LNCAP (cell line): ENCODE data around the gene ELK3.

Experiments
- TF ChIP-seq, protein P1 (sequence below): fragments of 450-650 bp; IDR thresholded peaks from 2 replicates; pipeline ENCODE4 v1.5.1; 2017; ENCODE audit warnings: mild to moderate bottlenecking

The ELK3 gene

DNA sequence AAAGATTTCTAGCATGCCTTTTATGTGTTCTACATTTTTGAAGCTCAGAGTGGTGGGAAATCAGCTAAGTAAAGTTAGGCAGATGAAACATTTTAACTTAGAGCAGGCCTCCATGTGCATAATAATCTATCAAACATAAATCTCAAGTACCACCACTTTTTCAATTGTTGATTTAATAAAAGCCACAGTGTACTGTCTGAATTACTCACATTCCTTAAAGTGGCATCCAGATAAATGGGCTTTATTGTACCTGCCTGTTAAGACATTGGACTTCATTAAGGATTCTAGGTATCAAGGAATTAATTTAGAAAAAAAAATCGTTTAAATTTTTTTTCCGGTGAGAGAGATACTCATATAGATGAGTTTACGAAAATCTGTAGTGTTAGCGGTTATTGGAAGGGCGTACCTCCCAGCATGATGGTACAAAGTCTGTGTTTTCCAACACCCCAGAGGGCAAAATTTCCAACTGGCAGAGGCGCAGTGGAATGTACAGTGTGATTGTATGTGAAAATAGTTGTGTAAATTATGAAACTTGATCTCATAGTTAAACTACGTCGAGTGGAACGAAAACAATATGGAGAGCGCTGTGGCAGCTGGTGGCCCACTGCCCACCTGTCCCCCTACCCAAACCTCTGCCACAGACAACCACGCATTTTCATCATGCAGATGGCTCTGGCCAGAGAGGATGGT is 25.0 kb downstream of the ELK3 start:
- TF ChIP-seq, protein P1, sequence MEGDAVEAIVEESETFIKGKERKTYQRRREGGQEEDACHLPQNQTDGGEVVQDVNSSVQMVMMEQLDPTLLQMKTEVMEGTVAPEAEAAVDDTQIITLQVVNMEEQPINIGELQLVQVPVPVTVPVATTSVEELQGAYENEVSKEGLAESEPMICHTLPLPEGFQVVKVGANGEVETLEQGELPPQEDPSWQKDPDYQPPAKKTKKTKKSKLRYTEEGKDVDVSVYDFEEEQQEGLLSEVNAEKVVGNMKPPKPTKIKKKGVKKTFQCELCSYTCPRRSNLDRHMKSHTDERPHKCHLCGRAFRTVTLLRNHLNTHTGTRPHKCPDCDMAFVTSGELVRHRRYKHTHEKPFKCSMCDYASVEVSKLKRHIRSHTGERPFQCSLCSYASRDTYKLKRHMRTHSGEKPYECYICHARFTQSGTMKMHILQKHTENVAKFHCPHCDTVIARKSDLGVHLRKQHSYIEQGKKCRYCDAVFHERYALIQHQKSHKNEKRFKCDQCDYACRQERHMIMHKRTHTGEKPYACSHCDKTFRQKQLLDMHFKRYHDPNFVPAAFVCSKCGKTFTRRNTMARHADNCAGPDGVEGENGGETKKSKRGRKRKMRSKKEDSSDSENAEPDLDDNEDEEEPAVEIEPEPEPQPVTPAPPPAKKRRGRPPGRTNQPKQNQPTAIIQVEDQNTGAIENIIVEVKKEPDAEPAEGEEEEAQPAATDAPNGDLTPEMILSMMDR = no peak

GRCh38 chr12:96219700-96220206 is 25.6 kb downstream of the ELK3 start:
- TF ChIP-seq, protein P1 = no peak

GRCh38 chr12:96220902-96221301 is 26.7 kb downstream of the ELK3 start:
- TF ChIP-seq, protein P1 = no peak

DNA sequence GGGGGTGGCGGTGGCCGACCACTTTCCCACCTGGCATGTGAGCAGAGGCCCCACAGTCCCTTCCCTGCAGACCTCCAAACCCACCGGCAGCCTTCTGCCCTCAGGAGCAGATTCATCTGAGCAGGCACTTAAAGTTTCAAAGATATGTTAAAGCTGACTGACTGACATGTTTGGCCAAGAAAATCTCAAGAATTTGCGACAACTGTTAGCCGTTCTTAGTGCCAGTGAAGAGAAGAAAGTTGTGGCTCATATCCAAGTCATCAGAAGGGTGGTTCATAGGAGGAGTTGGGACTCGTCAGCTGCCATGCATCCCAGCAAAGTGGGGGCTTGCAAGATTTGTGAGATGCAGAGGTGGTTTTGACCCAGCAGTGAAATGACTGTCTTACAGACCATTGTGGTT is 27.2 kb downstream of the ELK3 start:
- TF ChIP-seq, protein P1 = no peak

DNA sequence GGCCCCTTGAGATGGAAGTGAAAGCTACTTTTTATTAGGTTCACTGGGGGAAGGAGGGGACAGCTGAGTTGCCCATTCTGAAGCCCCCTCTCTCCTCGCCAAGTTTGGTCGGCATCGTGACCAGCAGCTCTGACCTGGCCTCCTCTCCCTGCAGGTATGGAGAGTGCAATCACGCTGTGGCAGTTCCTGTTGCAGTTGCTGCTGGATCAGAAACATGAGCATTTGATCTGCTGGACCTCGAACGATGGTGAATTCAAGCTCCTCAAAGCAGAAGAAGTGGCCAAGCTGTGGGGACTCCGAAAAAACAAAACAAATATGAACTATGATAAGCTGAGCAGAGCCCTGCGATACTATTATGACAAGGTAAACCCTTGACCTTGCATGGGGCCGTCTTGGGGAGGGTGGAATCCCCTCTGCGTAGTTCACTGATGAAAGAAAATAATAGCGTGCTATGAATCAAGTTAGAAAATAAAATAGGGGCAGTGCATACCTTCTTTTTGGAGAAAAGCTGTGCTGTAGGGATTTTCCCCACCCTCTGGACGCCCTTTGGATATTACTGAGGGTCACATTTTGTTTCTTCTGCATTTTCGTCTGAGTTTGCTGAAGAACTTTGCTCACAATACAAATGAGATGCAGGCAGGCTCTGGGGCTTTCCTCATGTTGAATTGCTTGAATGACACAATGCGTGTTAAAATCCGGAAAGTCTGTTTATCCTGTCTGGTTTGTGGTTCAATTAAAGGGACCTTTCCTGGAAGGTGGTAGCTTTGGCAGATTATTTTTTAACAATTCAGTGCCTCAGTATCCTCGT is 29.4 kb downstream of the ELK3 start:
- TF ChIP-seq, protein P1 = no peak

GRCh38 chr12:96224219-96224615 is 30.0 kb downstream of the ELK3 start:
- TF ChIP-seq, protein P1 = no peak

DNA sequence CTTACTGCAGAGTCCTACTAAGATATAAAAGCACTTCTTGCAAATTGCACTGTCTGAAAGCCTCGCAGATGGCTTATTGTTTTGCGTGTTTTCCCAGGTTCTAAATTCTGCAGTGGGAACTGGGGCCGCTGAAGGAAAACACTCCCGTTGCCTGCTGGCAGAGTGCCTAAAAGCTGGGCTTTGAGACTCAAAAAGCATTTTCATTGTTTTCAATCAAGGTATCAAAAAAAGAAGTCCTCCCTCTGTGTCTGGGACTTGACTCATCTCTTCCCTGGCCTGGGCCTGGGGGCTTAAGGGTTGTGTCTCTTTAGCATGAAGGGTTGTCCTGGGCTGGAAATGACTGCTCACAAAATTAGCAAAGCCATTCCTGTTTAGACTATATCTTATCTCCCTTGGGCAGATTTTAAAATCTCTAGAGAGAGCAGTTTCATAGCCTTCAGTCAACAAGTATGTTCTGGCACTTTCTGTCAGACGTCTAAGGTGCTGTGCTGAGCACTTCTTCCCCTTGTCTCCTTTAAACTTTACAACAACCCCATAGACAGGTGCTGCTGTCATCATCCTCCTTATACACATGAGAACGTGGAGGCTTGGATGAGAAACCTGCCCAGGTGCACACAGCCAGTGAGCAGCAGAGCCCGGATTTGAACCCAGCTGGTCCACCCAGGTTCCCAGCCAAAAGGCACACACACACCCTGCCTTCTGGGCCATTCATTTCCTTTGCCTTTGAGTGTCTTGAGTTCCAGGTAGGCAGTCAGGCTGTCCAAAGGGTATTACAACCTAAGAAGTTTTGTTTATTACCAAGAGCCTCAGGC is 31.1 kb downstream of the ELK3 start:
- TF ChIP-seq, protein P1 = no peak
